ENCODE results near the gene SEPTIN1. TPM values are rescaled to one million over a fixed set of nuclear protein-coding genes. Genes with fewer than 3 reads are reported as not detected.
A peak's percentile ranks its signal among the peaks of the same experiment; 100 is the strongest.

The SEPTIN1 gene
- total and polyA plus RNA-seq, 2 of the 13 experiments (the other 11 are each of a cell fraction or from before 2014, with no cell fraction given), result 0.18 to 0.67 TPM

DNA sequence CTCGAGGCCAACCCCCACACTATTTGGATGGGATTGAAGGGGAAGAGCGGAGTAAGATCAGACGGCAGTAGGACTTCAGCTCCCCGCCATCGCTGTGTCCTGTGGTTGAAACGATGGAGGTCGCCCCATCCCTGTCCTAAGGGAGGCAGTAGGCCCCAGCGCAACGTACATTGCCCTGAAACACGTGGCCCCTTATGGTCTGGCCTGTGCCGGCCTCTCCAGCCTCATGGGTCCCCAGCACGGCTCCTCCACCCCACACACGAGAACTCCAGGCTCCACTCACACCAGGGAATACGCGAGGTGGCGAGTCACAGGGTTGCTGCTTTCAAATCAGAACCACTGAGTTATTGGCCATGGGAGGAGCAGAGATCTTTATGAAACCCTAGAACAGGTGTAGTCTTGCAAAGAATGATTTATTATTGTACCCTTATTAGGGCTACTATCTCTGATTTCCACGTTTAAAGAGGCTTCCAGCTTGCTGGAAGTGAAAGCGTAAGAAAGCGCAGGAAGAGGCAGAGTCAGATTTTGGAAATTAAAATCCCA lies 48.1 kb upstream of the SEPTIN1 start (continued):
- TF ChIP-seq POGZ (CRISPR knock-in tag; IDR thresholded peaks at IDR 0.05) (no peak), ZNF652 (CRISPR knock-in tag; IDR thresholded peaks at IDR 0.05; ENCODE audit: borderline replicate concordance, low read depth) (no peak; the same call in 1 of the 2 replicates), ARNTL (CRISPR knock-in tag; IDR thresholded peaks at IDR 0.05) (peak; percentile 91), NFAT5 (CRISPR knock-in tag; IDR thresholded peaks at IDR 0.05) (peak; percentile 93), TRIM24 (CRISPR knock-in tag; IDR thresholded peaks at IDR 0.05) (no peak), ZNF20 (CRISPR knock-in tag; IDR thresholded peaks at IDR 0.05) (no peak), ZNF674 (CRISPR knock-in tag; IDR thresholded peaks at IDR 0.05; ENCODE audit: low read depth) (no peak), NFKBIZ (CRISPR knock-in tag; IDR thresholded peaks at IDR 0.05) (no peak; the same call in 1 of the 2 replicates), NCOA5 (CRISPR knock-in tag; IDR thresholded peaks at IDR 0.05) (no peak), STAT5B (CRISPR knock-in tag; IDR thresholded peaks at IDR 0.05) (no peak), ZNF501 (CRISPR knock-in tag; IDR thresholded peaks at IDR 0.05) (peak; percentile 69), ZNF670 (CRISPR knock-in tag; IDR thresholded peaks at IDR 0.05; ENCODE audit: borderline replicate concordance) (no peak; the same call in 1 of the 2 replicates), TGIF2 (CRISPR knock-in tag; IDR thresholded peaks at IDR 0.05) (no peak; the same call in 1 of the 2 replicates), YEATS2 (CRISPR knock-in tag; IDR thresholded peaks at IDR 0.05; ENCODE audit: borderline replicate concordance) (peak; percentile 58), ZNF766 (CRISPR knock-in tag; IDR thresholded peaks at IDR 0.05; ENCODE audit: borderline replicate concordance) (peak; percentile 83; the same call in 1 of the 2 replicates), RXRB (CRISPR knock-in tag; IDR thresholded peaks at IDR 0.05; ENCODE audit: borderline replicate concordance) (no peak; the same call in 1 of the 2 replicates), MLX (CRISPR knock-in tag; IDR thresholded peaks at IDR 0.05) (peak; percentile 22; the same call in 1 of the 2 replicates), GABPA (IDR thresholded peaks at IDR 0.05; ENCODE audit: low read depth, low read length) (no peak; the same call in 1 of the 2 replicates), GABPA (CRISPR knock-in tag; IDR thresholded peaks at IDR 0.05; ENCODE audit: low read depth) (no peak), KAT8 (CRISPR knock-in tag; IDR thresholded peaks at IDR 0.05) (no peak), KLF15 (CRISPR knock-in tag; IDR thresholded peaks at IDR 0.05; ENCODE audit: borderline replicate concordance) (no peak)
- TF ChIP-seq, protein P1, sequence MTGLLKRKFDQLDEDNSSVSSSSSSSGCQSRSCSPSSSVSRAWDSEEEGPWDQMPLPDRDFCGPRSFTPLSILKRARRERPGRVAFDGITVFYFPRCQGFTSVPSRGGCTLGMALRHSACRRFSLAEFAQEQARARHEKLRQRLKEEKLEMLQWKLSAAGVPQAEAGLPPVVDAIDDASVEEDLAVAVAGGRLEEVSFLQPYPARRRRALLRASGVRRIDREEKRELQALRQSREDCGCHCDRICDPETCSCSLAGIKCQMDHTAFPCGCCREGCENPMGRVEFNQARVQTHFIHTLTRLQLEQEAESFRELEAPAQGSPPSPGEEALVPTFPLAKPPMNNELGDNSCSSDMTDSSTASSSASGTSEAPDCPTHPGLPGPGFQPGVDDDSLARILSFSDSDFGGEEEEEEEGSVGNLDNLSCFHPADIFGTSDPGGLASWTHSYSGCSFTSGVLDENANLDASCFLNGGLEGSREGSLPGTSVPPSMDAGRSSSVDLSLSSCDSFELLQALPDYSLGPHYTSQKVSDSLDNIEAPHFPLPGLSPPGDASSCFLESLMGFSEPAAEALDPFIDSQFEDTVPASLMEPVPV (CRISPR knock-in tag; IDR thresholded peaks at IDR 0.05), result peak; percentile 49
- TF ChIP-seq, protein P2, sequence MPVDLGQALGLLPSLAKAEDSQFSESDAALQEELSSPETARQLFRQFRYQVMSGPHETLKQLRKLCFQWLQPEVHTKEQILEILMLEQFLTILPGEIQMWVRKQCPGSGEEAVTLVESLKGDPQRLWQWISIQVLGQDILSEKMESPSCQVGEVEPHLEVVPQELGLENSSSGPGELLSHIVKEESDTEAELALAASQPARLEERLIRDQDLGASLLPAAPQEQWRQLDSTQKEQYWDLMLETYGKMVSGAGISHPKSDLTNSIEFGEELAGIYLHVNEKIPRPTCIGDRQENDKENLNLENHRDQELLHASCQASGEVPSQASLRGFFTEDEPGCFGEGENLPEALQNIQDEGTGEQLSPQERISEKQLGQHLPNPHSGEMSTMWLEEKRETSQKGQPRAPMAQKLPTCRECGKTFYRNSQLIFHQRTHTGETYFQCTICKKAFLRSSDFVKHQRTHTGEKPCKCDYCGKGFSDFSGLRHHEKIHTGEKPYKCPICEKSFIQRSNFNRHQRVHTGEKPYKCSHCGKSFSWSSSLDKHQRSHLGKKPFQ (CRISPR knock-in tag; IDR thresholded peaks at IDR 0.05; ENCODE audit: insufficient replicate concordance), result peak; percentile 59
